DMS79 treated with DMSO at 0.1 percent for 48 hours (cell line): ENCODE measurements around the gene ACAP3.

Experiments
- DNase-seq: peaks from one replicate; lab custom pipeline; 2025; lab: John Stamatoyannopoulos, UW

ACAP3 gene

GRCh38 chr1:1307923-1308755 lies at the start of gene ACAP3, which contains the start of gene PUSL1:
TSS of gene ACAP3 (minus strand) at chr1:1307930. CDS start at chr1:1307815, 115 bp downstream.
TSS of gene PUSL1 (plus strand) at chr1:1308597. CDS start at chr1:1308644, 47 bp downstream.
- DNase-seq: peak; percentile 74

- no peak for DNase-seq
These were observed 49.2 kb upstream of the ACAP3 start for GRCh38 chr1:1356796-1357401.

- no peak for DNase-seq
These were observed 48.6 kb upstream of the ACAP3 start for GRCh38 chr1:1356166-1356795.

- peak; percentile 16 for DNase-seq
These were observed 47.7 kb upstream of the ACAP3 start for GRCh38 chr1:1355416-1355815.

GRCh38 chr1:1354271-1355247 lies 46.8 kb upstream of the ACAP3 start:
- no peak for DNase-seq

GRCh38 chr1:1353389-1354151 lies 45.8 kb upstream of the ACAP3 start:
- DNase-seq: peak; percentile 51

GRCh38 chr1:1352786-1353388 lies 45.2 kb upstream of the ACAP3 start:
- no peak for DNase-seq

- no peak for DNase-seq
These were observed 44.0 kb upstream of the ACAP3 start for GRCh38 chr1:1351511-1352427.

- peak; percentile 59 for DNase-seq
These were observed 41.7 kb upstream of the ACAP3 start, which contains the start of gene DVL1 for GRCh38 chr1:1349256-1350012. TSS of gene DVL1 (minus strand) at chr1:1349418. CDS start at chr1:1349065, 353 bp downstream.

- DNase-seq: no peak
These were observed 40.9 kb upstream of the ACAP3 start for GRCh38 chr1:1348420-1349255.

- no peak for DNase-seq
These were observed 40.1 kb upstream of the ACAP3 start for GRCh38 chr1:1347663-1348419.

- DNase-seq: no peak
These were observed 39.4 kb upstream of the ACAP3 start for GRCh38 chr1:1347026-1347595.

- DNase-seq: no peak
These were observed 38.8 kb upstream of the ACAP3 start for GRCh38 chr1:1346501-1346890.

GRCh38 chr1:1345860-1346500 lies 38.2 kb upstream of the ACAP3 start:
- no peak for DNase-seq

- DNase-seq: no peak
These were observed 37.7 kb upstream of the ACAP3 start for GRCh38 chr1:1345384-1345783.
